SK-N-SH treated with all-trans-retinoic acid at 6 μM for 48 hours (cell line): Measurements from ENCODE around the gene NAGPA.

Experiments used
- ARNTL ChIP-seq: fragments of 450-650 bp; formaldehyde crosslinking; IDR thresholded peaks from 2 replicates; pipeline ENCODE4 v1.5.0; 2020; ENCODE audit warnings: low read depth, mild to moderate bottlenecking, moderate library complexity, borderline replicate concordance
- BACH2 ChIP-seq: fragments of 250-450 bp; sonication (Bioruptor Pico); IDR thresholded peaks from 2 replicates; pipeline ENCODE4 v1.9.0; 2021; ENCODE audit warnings: mild to moderate bottlenecking, borderline replicate concordance
- CREB5 ChIP-seq: fragments of 250-450 bp; sonication (Bioruptor Pico); IDR thresholded peaks from 2 replicates; pipeline ENCODE4 v1.5.1; 2020; ENCODE audit warnings: low read depth, mild to moderate bottlenecking, moderate library complexity
- CSDC2 ChIP-seq: fragments of 250-450 bp; sonication (Bioruptor Pico); IDR thresholded peaks from 2 replicates; pipeline ENCODE4 v1.5.0; 2020; ENCODE audit warnings: mild to moderate bottlenecking, moderate library complexity
- ISL1 ChIP-seq: fragments of 250-450 bp; sonication (Bioruptor Pico); IDR thresholded peaks from 2 replicates; pipeline ENCODE4 v2.1.2; 2022; ENCODE audit warnings: mild to moderate bottlenecking, moderate library complexity
- PATZ1 ChIP-seq: fragments of 250-450 bp; sonication (Bioruptor Pico); IDR thresholded peaks from 2 replicates; pipeline ENCODE4 v1.8.0; 2020; ENCODE audit warnings: mild to moderate bottlenecking, moderate library complexity, borderline replicate concordance
- PPARA ChIP-seq: fragments of 250-450 bp; sonication (Bioruptor Pico); IDR thresholded peaks from 2 replicates; pipeline ENCODE4 v1.5.0; 2020; ENCODE audit warnings: mild to moderate bottlenecking, borderline replicate concordance
- RARB ChIP-seq: fragments of 250-450 bp; sonication (Bioruptor Pico); IDR thresholded peaks from 2 replicates; pipeline ENCODE4 v1.8.0; 2021; ENCODE audit warnings: mild to moderate bottlenecking, moderate library complexity
- SNAI2 ChIP-seq: fragments of 250-450 bp; sonication (Bioruptor Pico); IDR thresholded peaks from 2 replicates; pipeline ENCODE4 v1.5.0; 2020; ENCODE audit warnings: mild to moderate bottlenecking, moderate library complexity
- TCF4 ChIP-seq: fragments of 250-450 bp; sonication (Bioruptor Pico); IDR thresholded peaks from 2 replicates; pipeline ENCODE4 v1.8.0; 2021; ENCODE audit warnings: mild to moderate bottlenecking, moderate library complexity, borderline replicate concordance
- TSHZ2 ChIP-seq: fragments of 250-450 bp; sonication (Bioruptor Pico); IDR thresholded peaks from 2 replicates; pipeline ENCODE4 v1.5.0; 2020; ENCODE audit warnings: mild to moderate bottlenecking, moderate library complexity
- ZFP3 ChIP-seq: fragments of 250-450 bp; sonication (Bioruptor Pico); IDR thresholded peaks from 2 replicates; pipeline ENCODE4 v1.5.0; 2020; ENCODE audit warnings: mild to moderate bottlenecking, moderate library complexity
- ZFP30 ChIP-seq: fragments of 450-650 bp; formaldehyde crosslinking; IDR thresholded peaks from 2 replicates; pipeline ENCODE4 v1.5.0; 2022; ENCODE audit warnings: mild to moderate bottlenecking, moderate library complexity
- ZNF70 ChIP-seq: fragments of 450-650 bp; formaldehyde crosslinking; IDR thresholded peaks from 2 replicates; pipeline ENCODE4 v1.5.0; 2020; ENCODE audit warnings: mild to moderate bottlenecking, moderate library complexity

GRCh38 chr16:5077304-5077703, 43.6 kb upstream of the NAGPA start:
- TF ChIP-seq ZFP30 (no peak), SNAI2 (CRISPR knock-in tag) (no peak), PPARA (CRISPR knock-in tag) (no peak), RARB (CRISPR knock-in tag) (no peak), PATZ1 (no peak), CSDC2 (CRISPR knock-in tag) (no peak), TSHZ2 (no peak), ZNF70 (CRISPR knock-in tag) (no peak), ISL1 (CRISPR knock-in tag) (no peak), ZFP3 (CRISPR knock-in tag) (no peak), CREB5 (CRISPR knock-in tag) (no peak), ARNTL (CRISPR knock-in tag) (no peak), BACH2 (no peak), TCF4 (CRISPR knock-in tag) (no peak)
